GM19351 (cell line): ENCODE measurements around the gene PLEKHA7.
"Not testable (repeated sequence)": the region's sequence is repeated elsewhere in the genome, so short reads cannot be mapped to it uniquely, and the experiment has no call there.

Experiments used
- ATAC-seq: cut with Tn5 transposase; IDR thresholded peaks from one replicate; pipeline ENCODE4 v1.9.1; 2021; ENCODE audit warnings: mild to moderate bottlenecking, moderate library complexity; ENCODE audit not compliant: unreplicated experiment

PLEKHA7 gene

DNA sequence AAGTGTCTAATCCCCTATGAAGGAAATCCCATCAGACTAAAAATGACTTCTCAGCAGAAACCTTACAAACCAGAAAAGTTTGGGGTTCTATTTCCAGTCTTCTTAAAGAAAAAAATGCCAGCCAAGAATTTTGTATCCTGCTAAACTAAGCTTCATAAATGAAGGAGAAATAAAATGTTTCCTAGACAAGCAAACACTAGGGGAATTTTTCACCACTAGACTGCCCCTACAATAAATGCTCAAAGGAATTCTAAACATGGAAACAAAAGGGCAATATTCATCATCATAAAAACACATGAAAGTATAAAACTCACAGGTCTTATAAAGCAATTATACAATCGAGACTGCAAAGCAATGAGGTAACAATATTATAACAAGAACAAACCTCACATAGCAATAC, 124.3 kb downstream of the PLEKHA7 start:
- no peak for ATAC-seq

GRCh38 chr11:16889010-16889409, 125.2 kb downstream of the PLEKHA7 start:
- not testable (repeated sequence) for ATAC-seq

DNA sequence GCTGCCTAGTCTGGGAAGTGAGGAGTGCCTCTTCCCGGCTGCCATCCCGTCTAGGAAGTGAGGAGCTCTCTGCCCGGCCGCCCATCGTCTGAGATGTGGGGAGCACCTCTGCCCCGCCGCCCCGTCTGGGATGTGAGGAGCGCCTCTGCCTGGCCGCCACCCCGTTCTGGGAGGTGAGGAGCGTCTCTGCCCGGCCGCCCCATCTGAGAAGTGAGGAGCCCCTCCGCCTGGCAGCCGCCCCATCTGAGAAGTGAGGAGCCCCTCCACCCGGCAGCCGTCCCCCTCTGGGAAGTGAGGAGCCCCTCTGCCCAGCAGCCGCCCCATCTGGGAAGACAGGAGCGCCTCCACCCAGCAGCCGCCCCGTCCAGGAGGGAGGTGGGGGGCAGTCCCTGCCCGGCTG, 126.3 kb downstream of the PLEKHA7 start:
- not testable (repeated sequence) for ATAC-seq

DNA sequence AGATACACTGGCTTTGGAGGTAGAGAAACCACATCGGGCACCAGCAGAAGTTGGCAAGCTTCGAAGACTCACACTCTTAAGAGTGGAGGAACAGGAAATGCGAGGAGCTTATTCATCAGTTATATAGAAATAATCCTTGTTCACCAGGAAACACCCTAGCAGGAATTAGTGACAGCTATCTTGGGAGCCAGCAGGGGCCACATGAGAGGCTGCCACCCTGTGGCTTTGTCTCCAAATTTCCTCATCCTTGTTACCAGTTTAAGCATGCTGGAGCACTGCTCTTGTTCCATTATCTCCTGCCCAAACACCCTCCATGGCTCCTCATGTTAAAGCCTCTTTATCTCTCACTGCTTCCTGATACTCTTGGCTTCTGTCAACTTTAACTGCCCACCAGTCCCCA, 131.0 kb downstream of the PLEKHA7 start:
- ATAC-seq, result no peak

DNA sequence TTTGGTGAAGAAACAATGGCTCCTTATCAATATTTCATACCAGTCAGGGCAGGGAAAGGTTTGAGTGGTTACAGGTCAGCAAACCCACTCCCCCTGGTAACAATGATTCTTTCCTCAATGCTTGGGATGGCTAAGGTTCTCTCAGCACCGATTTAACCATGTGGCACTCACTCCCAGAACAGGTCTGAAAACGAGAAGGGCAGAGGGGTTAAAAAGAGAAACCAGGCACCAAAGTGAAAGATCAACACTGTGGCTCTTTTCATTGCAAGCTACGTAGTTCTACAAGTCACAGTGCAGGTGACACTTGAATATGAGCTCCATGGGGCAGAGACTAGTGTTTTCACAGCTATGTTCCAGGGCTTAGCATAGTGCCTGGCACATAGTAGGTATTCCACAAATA, 132.4 kb downstream of the PLEKHA7 start:
- no peak for ATAC-seq

DNA sequence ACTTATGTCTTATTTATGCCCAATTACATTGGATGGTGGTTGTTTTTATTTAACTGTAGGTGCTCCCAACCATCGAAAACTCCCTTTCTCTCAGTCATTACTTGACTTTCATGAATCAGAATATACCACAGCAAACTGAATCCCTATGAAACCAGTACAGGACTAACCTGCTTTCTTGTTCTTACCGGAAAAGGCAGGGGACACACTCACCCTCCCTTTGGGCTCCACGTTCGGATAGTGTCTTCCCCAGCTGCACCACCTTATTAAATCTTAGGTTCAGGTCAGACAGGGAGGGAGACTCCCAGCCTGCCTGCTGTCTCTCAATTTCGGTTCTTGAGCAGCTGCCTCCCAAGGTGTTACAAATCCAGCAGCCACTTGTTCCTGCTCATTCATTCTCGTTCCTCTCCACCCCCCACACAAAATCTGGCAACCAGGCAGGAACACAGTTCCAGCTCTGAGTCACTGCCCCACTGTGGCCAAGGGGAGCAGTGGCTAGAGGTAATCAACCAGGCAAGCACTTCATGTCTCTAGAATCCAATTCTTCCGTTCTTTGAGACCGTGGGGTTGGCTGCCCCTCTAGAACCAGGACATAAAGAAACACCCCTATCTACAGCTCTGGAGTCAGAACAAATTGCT, 133.0 kb downstream of the PLEKHA7 start:
- no peak for ATAC-seq

- ATAC-seq, result no peak
These were observed 133.9 kb downstream of the PLEKHA7 start for GRCh38 chr11:16880184-16880801.

DNA sequence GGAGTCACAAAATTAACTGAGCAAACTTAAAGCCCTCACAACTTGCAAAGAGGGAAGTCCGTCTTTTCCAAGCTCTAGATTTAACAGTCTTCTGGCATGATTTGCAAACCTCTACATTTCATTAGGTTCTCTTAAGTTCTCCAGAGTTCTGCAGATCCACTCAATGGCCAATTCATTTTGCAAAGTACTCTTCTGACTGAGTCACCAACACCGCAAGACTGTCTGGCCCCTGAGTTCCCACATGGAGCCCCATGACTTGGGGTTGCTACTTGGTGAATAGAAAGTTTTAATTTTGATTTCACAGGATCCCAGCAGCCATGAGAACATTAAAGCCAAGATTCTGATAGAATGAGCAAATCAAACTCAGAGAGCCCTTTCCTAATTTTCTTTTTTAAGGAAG, 134.5 kb downstream of the PLEKHA7 start:
- ATAC-seq, result no peak

DNA sequence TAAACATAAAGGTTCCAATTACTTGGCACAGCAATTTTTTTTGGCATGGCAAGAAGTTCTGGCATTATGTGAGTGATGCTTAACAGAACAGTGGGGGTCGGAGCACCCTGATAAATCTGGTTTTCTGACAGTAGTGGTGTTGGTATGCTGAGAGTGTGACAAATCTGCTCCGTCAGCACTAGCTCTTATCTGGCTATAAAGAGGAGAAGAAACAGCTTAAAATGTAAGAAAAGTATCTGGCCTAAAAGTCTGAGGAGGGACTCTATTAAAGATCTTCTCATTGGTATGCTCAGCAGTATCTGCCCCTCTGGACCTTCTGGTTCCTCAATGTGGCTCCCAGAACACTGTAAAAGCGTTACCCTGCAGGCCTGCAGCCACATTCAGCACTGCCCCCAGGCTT, 137.4 kb downstream of the PLEKHA7 start:
- no peak for ATAC-seq

- no peak for ATAC-seq
These were observed 138.0 kb downstream of the PLEKHA7 start for GRCh38 chr11:16876053-16876752.

- ATAC-seq, result no peak
These were observed 139.8 kb downstream of the PLEKHA7 start for GRCh38 chr11:16874275-16874975.

GRCh38 chr11:16873289-16873688, 140.9 kb downstream of the PLEKHA7 start:
- no peak for ATAC-seq

DNA sequence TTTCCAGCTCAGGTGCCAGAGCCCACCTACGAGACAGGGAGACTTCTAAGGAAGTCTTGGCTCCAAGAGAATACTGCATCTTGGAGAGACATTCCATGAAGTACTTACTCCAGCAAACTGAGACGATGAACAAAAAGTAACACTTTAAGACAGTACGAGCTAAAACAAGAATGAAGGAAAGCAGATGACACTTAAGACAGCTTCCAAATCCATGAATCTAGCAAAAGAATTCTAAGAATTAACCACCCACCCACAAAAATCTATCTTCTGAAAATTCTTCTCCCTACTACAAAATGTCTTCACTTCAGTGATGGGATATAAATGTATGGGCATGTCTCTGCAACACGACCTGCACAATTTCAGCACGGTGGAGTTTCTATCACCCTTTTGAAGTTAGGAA, 142.8 kb downstream of the PLEKHA7 start:
- no peak for ATAC-seq

GRCh38 chr11:16867097-16867496, 147.1 kb downstream of the PLEKHA7 start:
- no peak for ATAC-seq

- ATAC-seq, result not testable (repeated sequence)
These were observed 149.8 kb downstream of the PLEKHA7 start for GRCh38 chr11:16864428-16864827.

GRCh38 chr11:16863389-16863788, 150.8 kb downstream of the PLEKHA7 start:
- ATAC-seq, result no peak

GRCh38 chr11:16862726-16863125, 151.5 kb downstream of the PLEKHA7 start:
- ATAC-seq, result no peak

- ATAC-seq, result no peak
These were observed 152.4 kb downstream of the PLEKHA7 start for GRCh38 chr11:16861862-16862261.

GRCh38 chr11:16860617-16861016, 153.6 kb downstream of the PLEKHA7 start:
- ATAC-seq, result no peak

DNA sequence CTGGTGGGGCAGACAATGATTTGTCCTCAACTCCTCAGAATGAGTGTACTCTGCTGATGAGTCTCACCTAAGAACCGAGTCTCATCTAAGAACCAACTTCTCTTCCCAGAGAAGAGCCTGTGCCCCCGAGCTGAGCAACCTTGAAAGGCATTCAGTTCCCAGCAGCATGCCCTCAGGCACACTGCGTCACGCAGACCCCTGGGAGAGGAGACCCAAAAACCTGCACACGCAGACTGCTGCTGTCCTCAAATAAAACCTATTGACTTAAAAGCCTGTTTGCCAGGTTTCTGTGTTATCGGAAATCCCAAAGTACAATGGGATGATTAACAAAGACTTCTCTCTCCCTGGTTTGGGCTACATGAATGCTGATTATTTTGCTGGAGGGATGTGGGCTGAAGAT, 154.6 kb downstream of the PLEKHA7 start:
- no peak for ATAC-seq

GRCh38 chr11:16857186-16857585, 157.0 kb downstream of the PLEKHA7 start:
- no peak for ATAC-seq

- no peak for ATAC-seq
These were observed 158.2 kb downstream of the PLEKHA7 start for GRCh38 chr11:16856022-16856471.
